Eye (tissue), 1 donor: Measurements from ENCODE around the gene DDX59.
"Not testable (repeated sequence)": the region's sequence is repeated elsewhere in the genome, so short reads cannot be mapped to it uniquely, and the experiment has no call there.

Source experiments
- DNase-seq: peaks from one replicate; pipeline ENCODE4 v3.0.0-alpha.2; 2015

The DDX59 gene

GRCh38 chr1:200670242-200671118 is 773 bp upstream of the DDX59 start:
- no peak for DNase-seq

DNA sequence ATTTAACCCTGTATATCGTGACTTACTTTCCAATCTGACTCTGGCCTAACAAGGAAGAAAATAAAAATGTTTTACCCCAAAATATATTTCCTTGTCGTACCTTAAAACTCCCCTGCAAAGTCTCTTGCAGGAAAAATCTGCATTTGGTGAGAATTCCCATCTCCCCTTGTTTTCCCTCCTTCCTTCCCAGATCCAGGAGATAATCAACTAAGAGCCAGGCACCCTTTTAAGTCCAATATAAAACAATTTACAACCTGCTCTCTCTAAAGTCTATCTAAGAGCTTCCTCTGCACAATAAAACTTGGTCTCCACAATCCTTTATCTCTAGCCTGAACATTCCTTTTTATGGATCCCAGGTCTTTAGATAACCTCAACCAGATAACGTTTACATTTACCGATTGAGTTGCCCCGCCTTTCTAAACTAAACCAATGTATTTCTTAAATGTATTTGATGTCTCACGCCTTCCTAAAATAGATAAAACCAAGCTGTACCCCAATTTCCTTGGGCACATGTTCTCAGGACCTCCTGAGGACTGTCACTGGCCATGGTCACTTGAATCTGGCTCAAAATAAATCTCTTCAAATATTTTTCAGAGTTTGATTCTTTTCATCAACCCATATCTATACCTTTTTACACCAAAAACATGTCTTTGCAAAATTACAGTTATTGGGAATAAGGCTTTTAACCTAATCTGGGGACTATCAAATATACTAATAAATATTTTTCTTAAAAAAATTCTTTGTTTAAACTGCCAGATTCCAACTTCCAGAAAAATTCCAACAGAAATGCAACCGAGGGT is 993 bp downstream of the DDX59 start:
- DNase-seq: peak; percentile 45

GRCh38 chr1:200666309-200666708 is 3.4 kb downstream of the DDX59 start:
- no peak for DNase-seq

DNA sequence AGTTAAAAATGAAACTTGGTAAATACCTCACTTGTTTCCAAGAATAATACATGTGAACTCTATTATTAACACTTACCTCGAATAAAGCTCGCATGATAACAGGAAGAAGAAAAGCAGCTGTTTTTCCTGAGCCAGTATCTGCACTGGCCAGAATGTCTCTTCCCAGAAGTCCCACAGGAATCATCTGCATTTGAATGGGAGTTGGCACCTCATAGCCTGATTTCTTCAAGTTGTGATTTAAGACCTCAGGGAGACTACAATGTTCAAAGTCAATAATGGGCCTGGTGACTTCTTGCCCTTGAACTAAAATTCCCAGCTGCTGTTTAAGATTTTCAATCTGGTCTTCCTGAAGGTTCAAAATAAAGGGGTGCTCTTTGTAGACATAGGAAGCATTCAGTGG is 3.8 kb downstream of the DDX59 start:
- no peak for DNase-seq

GRCh38 chr1:200660719-200661118 is 9.0 kb downstream of the DDX59 start:
- DNase-seq: no peak

DNA sequence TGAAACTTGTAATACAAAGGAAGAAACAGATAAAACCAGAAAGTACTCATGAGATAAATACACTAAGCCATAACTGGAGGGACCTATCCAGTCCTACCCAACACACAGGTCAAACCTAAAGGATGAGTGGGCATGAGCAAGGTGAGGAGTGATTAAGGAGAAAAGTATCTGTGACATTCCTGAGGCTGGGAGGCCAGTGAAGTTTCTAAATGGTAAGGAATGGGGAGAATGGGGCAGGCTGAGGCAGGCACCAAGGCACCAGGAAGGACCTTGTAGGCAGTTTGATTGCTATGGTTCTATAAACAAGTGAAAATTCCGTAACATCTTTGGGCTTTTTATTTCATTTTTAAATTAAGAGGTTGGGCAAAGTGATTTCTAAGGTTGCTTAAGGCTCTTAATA is 10.4 kb downstream of the DDX59 start:
- no peak for DNase-seq

GRCh38 chr1:200658037-200658818 is 11.5 kb downstream of the DDX59 start:
- DNase-seq: no peak

GRCh38 chr1:200654660-200655059 is 15.0 kb downstream of the DDX59 start:
- no peak for DNase-seq

- no peak for DNase-seq
These were observed 16.7 kb downstream of the DDX59 start for GRCh38 chr1:200653022-200653462.

GRCh38 chr1:200652378-200652777 is 17.3 kb downstream of the DDX59 start:
- no peak for DNase-seq

DNA sequence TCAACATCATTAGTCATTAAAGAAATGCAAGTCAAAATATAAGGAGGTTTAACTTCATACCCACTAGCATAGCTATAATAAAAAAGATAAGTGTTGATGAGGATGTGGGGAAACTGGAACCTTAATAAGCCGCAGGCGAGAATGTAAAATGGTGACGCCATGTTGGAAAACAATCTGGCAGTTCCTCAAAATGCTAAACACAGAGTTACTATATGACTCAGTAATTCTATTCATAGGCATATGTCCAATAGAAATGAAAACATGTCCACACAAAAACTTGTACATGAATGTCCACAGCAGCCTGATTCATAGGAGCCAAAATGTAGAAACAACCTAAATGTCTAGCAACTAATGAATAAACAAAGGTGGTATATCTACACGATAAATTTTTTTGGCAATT is 23.2 kb downstream of the DDX59 start:
- DNase-seq: no peak

DNA sequence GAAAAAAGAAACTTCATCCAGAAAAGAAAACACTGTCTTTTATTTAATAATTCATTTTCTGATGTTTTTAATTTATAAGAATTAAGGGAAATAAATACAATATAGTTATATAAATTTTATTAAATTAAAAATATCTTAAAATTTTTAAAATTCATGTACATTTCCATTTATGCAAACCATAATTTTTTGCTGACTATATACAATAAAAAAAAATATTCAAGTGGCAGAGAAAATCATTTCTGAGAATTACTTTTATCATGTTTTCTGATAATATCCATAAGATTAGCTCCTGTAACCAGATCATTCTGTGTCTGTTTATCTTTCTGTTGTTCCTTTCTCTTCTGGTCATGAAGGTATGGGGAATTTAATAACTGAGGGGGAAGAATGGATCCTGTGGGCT is 25.7 kb downstream of the DDX59 start:
- DNase-seq: no peak

DNA sequence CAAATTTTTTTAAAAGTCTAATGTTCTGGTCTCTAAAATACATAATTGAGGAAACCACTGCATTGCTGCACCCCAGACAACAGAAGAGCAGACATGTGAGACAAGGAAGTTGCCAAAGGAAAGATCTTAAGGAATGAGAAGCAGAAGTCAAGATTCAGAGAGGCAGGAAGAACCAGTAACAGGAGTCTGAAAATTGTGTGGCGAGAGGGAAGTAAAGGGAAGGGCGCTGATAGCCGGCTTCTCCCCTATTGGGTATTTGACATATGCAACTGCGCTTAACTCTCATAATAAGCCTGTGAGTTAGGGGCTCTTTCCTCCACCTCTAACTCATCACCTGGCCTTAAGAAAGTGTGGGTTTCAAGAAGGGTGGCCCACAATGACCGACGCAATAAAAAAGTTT is 27.2 kb downstream of the DDX59 start:
- DNase-seq: no peak

- DNase-seq: no peak
These were observed 28.7 kb downstream of the DDX59 start for GRCh38 chr1:200640963-200641401.

GRCh38 chr1:200640373-200640962 is 29.2 kb downstream of the DDX59 start:
- no peak for DNase-seq

DNA sequence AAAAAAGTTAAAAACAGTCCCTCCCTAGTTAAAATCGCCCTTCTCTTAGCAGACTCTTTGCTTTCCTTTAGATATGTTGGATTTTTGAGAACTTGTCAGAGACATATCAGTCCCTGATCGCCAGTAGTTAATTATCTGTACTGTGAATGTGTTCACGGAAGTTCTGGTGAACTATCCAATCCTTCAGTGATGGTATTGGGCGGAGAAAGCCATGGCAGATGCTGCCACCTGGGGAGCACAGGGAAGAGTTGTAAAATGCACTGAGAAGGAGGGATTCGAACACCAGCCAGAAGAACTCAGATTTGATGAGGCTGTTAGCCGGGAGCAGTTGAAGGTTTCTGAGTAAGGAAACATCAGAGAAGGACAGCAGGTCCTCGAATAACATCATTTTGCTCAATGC is 31.6 kb downstream of the DDX59 start:
- no peak for DNase-seq

GRCh38 chr1:200636681-200637080 is 33.0 kb downstream of the DDX59 start:
- DNase-seq: no peak

DNA sequence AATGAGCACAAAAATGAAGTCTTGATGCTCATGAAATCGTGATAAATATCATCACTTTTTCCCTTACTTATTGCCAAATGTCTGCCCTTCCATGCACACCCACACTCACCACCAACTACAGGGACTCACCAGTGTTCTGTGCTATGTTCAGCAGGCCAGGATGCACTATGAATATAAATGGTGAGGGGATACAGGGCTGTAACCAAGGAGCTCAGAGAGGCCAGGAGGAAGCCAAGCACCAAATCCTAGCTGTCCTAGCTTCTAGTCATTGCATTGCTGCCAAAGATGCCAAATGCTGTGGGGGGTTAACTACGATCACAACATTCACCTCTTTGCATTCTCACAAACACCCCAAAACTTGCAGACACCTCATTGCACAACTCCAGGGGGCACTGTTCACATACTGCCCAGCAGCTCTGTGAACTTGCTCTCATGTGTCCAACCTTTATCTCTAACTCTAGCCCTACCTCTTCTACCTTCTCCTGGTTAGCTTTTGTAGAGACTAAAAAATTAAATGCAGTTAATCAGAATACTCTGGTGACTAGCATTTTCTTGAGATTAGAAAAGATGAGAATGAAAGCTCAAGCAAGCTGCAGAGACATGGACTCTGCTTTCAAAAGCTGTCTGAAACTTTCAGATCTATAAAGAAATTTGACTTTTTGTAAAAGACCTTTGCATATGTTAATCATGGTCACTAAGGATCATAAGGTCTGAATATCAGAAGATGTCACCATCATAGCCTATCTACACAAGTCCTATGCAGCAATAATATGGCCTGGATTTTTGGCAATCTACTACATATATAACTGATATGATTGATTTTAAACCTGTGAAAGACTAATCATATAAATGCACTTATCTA is 35.2 kb downstream of the DDX59 start:
- DNase-seq: no peak

- no peak for DNase-seq
These were observed 38.3 kb downstream of the DDX59 start for GRCh38 chr1:200631375-200631774.

DNA sequence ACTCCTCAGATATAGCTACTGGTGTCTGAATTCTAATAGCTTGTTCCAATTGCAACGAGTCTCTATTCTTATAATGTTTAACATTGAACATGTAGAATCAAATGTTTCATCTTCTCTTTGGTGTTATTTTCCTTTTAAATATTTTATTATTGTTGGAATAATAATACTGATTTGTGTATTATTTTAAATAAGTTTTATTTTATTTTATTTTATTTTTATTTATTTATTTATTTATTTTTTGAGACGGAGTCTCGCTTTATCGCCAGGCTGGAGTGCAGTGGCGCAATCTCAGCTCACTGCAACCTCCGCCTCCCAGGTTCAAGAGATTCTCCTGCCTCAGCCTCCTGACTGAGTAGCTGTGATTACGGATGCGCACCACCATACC is 39.2 kb downstream of the DDX59 start:
- not testable (repeated sequence) for DNase-seq

GRCh38 chr1:200629876-200630514 is 39.7 kb downstream of the DDX59 start:
- peak; percentile 29 for DNase-seq
